H1 (cell line): Measurements from ENCODE around the gene VTN. TPM values are rescaled to one million over a fixed set of nuclear protein-coding genes. Genes with fewer than 3 reads are reported as not detected.

Experiments used
- CTCF ChIA-PET: fragments of 300-600 bp; sonication (Branson Sonifier 250); formaldehyde crosslinking; loops from one replicate; lab custom pipeline; 2021; ENCODE audit not compliant: partially characterized antibody; lab: Charles Lee
- POLR2A ChIA-PET: fragments of 300-600 bp; sonication (Branson Sonifier 250); formaldehyde crosslinking; loops from one replicate; lab custom pipeline; 2021; ENCODE audit warnings: inconsistent platforms; ENCODE audit not compliant: partially characterized antibody; lab: Charles Lee
- DNase-seq, 2 experiments: peaks; one replicate each; pipeline versions ENCODE4 v3.0.0 to v3.0.0-alpha.2; 2010 to 2022; ENCODE audit warnings: low spot score in 2 of 2, low read depth in 1 of 2, mixed read lengths in 1 of 2
- FAIRE-seq: peaks from 2 replicates; lab custom pipeline; 2011; peaks lifted over from hg19 to GRCh38; lab: Jason Lieb, UNC
- H2AFZ ChIP-seq: 2 replicates; pipeline ENCODE4 v1.8.1; 2012; ENCODE audit warnings: low read length, inconsistent platforms
- H2AK5ac ChIP-seq: 2 replicates; pipeline ENCODE4 v1.6.1; 2013; ENCODE audit warnings: low read depth, low read length
- H2BK120ac ChIP-seq: replicated peaks from 2 replicates; pipeline ENCODE3; 2013; ENCODE audit warnings: low read depth, low read length, inconsistent platforms
- H2BK12ac ChIP-seq: 2 replicates; pipeline ENCODE4 v1.6.1; 2013; ENCODE audit warnings: low read depth, low read length
- H2BK15ac ChIP-seq: 2 replicates; pipeline ENCODE4 v1.6.1; 2013; ENCODE audit warnings: low read length
- H2BK20ac ChIP-seq: 2 replicates; pipeline ENCODE4 v1.6.1; 2013; ENCODE audit warnings: low read length
- H2BK5ac ChIP-seq: 2 replicates; pipeline ENCODE4 v1.6.1; 2013; ENCODE audit warnings: low read depth, low read length
- H3K14ac ChIP-seq: 2 replicates; pipeline ENCODE4 v1.6.1; 2013; ENCODE audit warnings: inconsistent platforms; ENCODE audit not compliant: insufficient read length
- H3K18ac ChIP-seq: 2 replicates; pipeline ENCODE4 v1.6.1; 2013; ENCODE audit warnings: low read length; ENCODE audit errors: extremely low read depth
- H3K23ac ChIP-seq: 2 replicates; pipeline ENCODE4 v1.6.1; 2013; ENCODE audit warnings: inconsistent platforms; ENCODE audit not compliant: insufficient read length
- H3K23me2 ChIP-seq: 2 replicates; pipeline ENCODE4 v1.6.1; 2013; ENCODE audit warnings: low read depth, low read length
- H3K27ac ChIP-seq: 2 replicates; pipeline ENCODE4 v1.6.1; 2011; ENCODE audit warnings: low read depth, low read length, inconsistent platforms
- H3K27me3 ChIP-seq, 4 experiments: replicated peaks in 1 of 4; 1 replicate in 1 of 4; 2 replicates in 3 of 4; pipeline versions ENCODE4 v1.6.1 to v1.8.1; 2011 to 2013; ENCODE audit warnings: low read length in 3 of 4, mild to moderate bottlenecking in 3 of 4, inconsistent platforms in 2 of 4, mixed read lengths in 2 of 4, moderate library complexity in 1 of 4; ENCODE audit not compliant: control insufficient read depth in 3 of 4, insufficient read depth in 3 of 4; ENCODE audit errors: extremely low read depth in 1 of 4
- H3K36me3 ChIP-seq, 4 experiments: 2 replicates each; pipeline versions ENCODE4 v1.6.1 to v1.8.1; 2011 to 2013; ENCODE audit warnings: mild to moderate bottlenecking in 4 of 4, low read length in 3 of 4, moderate library complexity in 2 of 4, control low read depth in 1 of 4, inconsistent platforms in 1 of 4; ENCODE audit not compliant: insufficient read depth in 4 of 4, control insufficient read depth in 2 of 4
- H3K4ac ChIP-seq: replicated peaks from 2 replicates; pipeline ENCODE3; 2013; ENCODE audit warnings: low read length, low read depth, mixed read lengths, inconsistent platforms; ENCODE audit not compliant: insufficient read length
- H3K4me1 ChIP-seq, 4 experiments: replicated peaks in 1 of 4; 1 replicate in 1 of 4; 2 replicates in 3 of 4; pipeline versions ENCODE4 v1.6.1 to v1.8.1; 2011 to 2013; ENCODE audit warnings: low read length in 3 of 4, inconsistent platforms in 2 of 4, mixed read lengths in 1 of 4; ENCODE audit not compliant: insufficient read depth in 4 of 4, control insufficient read depth in 3 of 4
- H3K4me2 ChIP-seq, 2 experiments: 2 replicates each; pipeline versions ENCODE4 v1.6.1 to v1.8.1; 2011 to 2013; ENCODE audit warnings: low read depth in 2 of 2, low read length in 2 of 2, control low read depth in 1 of 2, inconsistent platforms in 1 of 2, mild to moderate bottlenecking in 1 of 2; ENCODE audit not compliant: insufficient read depth in 1 of 2
- H3K4me3 ChIP-seq, 4 experiments: fragments of 200-600, 300-600 bp in 1 of 4; sonication (generic), shearing (Covaris generic), sonication (Bioruptor Twin) in 1 of 4; 2 replicates each; pipeline versions ENCODE4 v1.5.1 to v1.8.1; 2011 to 2016; ENCODE audit warnings: low read length in 4 of 4, low read depth in 3 of 4, control low read depth in 2 of 4, inconsistent platforms in 2 of 4, mild to moderate bottlenecking in 2 of 4, mixed read lengths in 1 of 4, moderate library complexity in 1 of 4; ENCODE audit not compliant: insufficient read depth in 2 of 4; ENCODE audit errors: extremely low read depth in 1 of 4
- H3K56ac ChIP-seq: replicated peaks from 2 replicates; pipeline ENCODE3; 2013; ENCODE audit warnings: low read depth, mild to moderate bottlenecking, mixed read lengths, low read length, inconsistent platforms; ENCODE audit not compliant: insufficient read length
- H3K79me1 ChIP-seq: 2 replicates; pipeline ENCODE4 v1.6.1; 2013; ENCODE audit warnings: low read depth, low read length, control low read depth
- H3K79me2 ChIP-seq, 2 experiments: 2 replicates each; pipeline versions ENCODE4 v1.6.1 to v1.8.1; 2012 to 2013; ENCODE audit warnings: low read length in 2 of 2, mild to moderate bottlenecking in 2 of 2, inconsistent platforms in 1 of 2; ENCODE audit not compliant: insufficient read depth in 2 of 2, control insufficient read depth in 1 of 2
- H3K9ac ChIP-seq, 4 experiments: replicated peaks in 1 of 4; 1 replicate in 1 of 4; 2 replicates in 3 of 4; pipeline versions ENCODE4 v1.6.1 to v1.8.1; 2011 to 2013; ENCODE audit warnings: low read depth in 3 of 4, low read length in 3 of 4, control low read depth in 2 of 4, mild to moderate bottlenecking in 2 of 4, moderate library complexity in 2 of 4, inconsistent platforms in 1 of 4; ENCODE audit errors: extremely low read depth in 1 of 4
- H3K9me3 ChIP-seq, 2 experiments: 2 replicates each; pipeline versions ENCODE4 v1.6.1 to v1.8.1; 2012 to 2013; ENCODE audit warnings: mild to moderate bottlenecking in 2 of 2, moderate library complexity in 2 of 2, control low read depth in 1 of 2, inconsistent platforms in 1 of 2, low read depth in 1 of 2, low read length in 1 of 2, mixed read lengths in 1 of 2; ENCODE audit not compliant: insufficient read depth in 2 of 2
- H4K20me1 ChIP-seq, 2 experiments: replicated peaks in 1 of 2; 2 replicates each; pipeline versions ENCODE3 to v1.8.1; 2011 to 2013; ENCODE audit warnings: inconsistent platforms in 2 of 2, low read length in 2 of 2, mild to moderate bottlenecking in 1 of 2; ENCODE audit not compliant: insufficient read depth in 2 of 2, control insufficient read depth in 1 of 2
- H4K5ac ChIP-seq: 2 replicates; pipeline ENCODE4 v1.6.1; 2013; ENCODE audit warnings: low read length, low read depth, mixed read lengths, inconsistent platforms; ENCODE audit not compliant: insufficient read length
- H4K8ac ChIP-seq: 2 replicates; pipeline ENCODE4 v1.8.0; 2013; ENCODE audit warnings: mild to moderate bottlenecking, moderate library complexity, low read length, inconsistent platforms; ENCODE audit not compliant: insufficient read depth; ENCODE audit errors: extremely low read depth
- H4K91ac ChIP-seq: replicated peaks from 2 replicates; pipeline ENCODE3; 2013; ENCODE audit warnings: low read length, mixed read lengths, inconsistent platforms; ENCODE audit not compliant: insufficient read length
- ATF2 ChIP-seq: IDR thresholded peaks from 2 replicates; pipeline ENCODE4 v1.6.1; 2012; ENCODE audit warnings: low read length, inconsistent platforms
- GTF2F1 ChIP-seq: IDR thresholded peaks from 2 replicates; pipeline ENCODE4 v1.6.1; 2012; ENCODE audit warnings: low read depth, low read length, improper control_type of control experiment, borderline replicate concordance
- JUN ChIP-seq: IDR thresholded peaks from 2 replicates; pipeline ENCODE4 v1.6.1; 2011; ENCODE audit warnings: low read depth, mild to moderate bottlenecking, improper control_type of control experiment, low read length
- MAFK ChIP-seq: IDR thresholded peaks from 2 replicates; pipeline ENCODE4 v1.6.1; 2012; ENCODE audit warnings: low read depth, mild to moderate bottlenecking, improper control_type of control experiment, low read length
- MAX ChIP-seq: IDR thresholded peaks from 2 replicates; pipeline ENCODE4 v1.6.1; 2012; ENCODE audit warnings: inconsistent platforms
- PHF8 ChIP-seq: fragments of 200-600 bp; sonication (generic); conservative IDR thresholded peaks from 2 replicates; pipeline ENCODE4 v1.7.1; 2012; ENCODE audit warnings: low read depth, mild to moderate bottlenecking, inconsistent platforms, low read length, moderate library complexity
- POLR2A ChIP-seq, 2 experiments: IDR thresholded peaks; 1 replicate in 1 of 2; 2 replicates in 1 of 2; pipeline ENCODE4 v1.6.1; 2011; ENCODE audit warnings: low read depth in 2 of 2, low read length in 2 of 2, mild to moderate bottlenecking in 2 of 2; ENCODE audit errors: control extremely low read depth in 1 of 2
- POLR2AphosphoS5 ChIP-seq: IDR thresholded peaks from 2 replicates; pipeline ENCODE4 v1.6.1; 2011; ENCODE audit warnings: low read depth, low read length
- POU5F1 ChIP-seq: IDR thresholded peaks from 2 replicates; pipeline ENCODE4 v1.6.1; 2011; ENCODE audit warnings: low read depth, mild to moderate bottlenecking, low read length, moderate library complexity
- SP2 ChIP-seq: IDR thresholded peaks from 2 replicates; pipeline ENCODE4 v1.6.1; 2012; ENCODE audit warnings: mild to moderate bottlenecking, low read length, inconsistent platforms
- SRF ChIP-seq: IDR thresholded peaks from 2 replicates; pipeline ENCODE4 v1.6.1; 2011; ENCODE audit warnings: mild to moderate bottlenecking, low read depth, low read length, moderate library complexity
- SUZ12 ChIP-seq: fragments of 200-600 bp; sonication (generic); IDR thresholded peaks from 2 replicates; pipeline ENCODE4 v1.6.1; 2012; ENCODE audit warnings: mild to moderate bottlenecking, inconsistent platforms, low read length, moderate library complexity, mixed read lengths
- TCF12 ChIP-seq: IDR thresholded peaks from 2 replicates; pipeline ENCODE4 v1.6.1; 2011; ENCODE audit warnings: low read depth, mild to moderate bottlenecking, low read length
- WGBS, 2 experiments: shearing (Covaris generic) in 1 of 2; methylation state at CpG; one replicate each; pipeline versions ENCODE4 v1.1.6 to v1.1.7; 2013 to 2015; ENCODE audit warnings: low lambda C conversion rate in 2 of 2, mixed read lengths in 2 of 2, inconsistent platforms in 1 of 2, low coverage in 1 of 2, missing lambda C conversion rate in 1 of 2; ENCODE audit not compliant: insufficient replicate concordance in 2 of 2, insufficient coverage in 1 of 2, insufficient read length in 1 of 2; ENCODE audit errors: extremely low coverage in 1 of 2, missing lambda C conversion rate in 1 of 2; 5-methylcytosine and 5-hydroxymethylcytosine counted together
- polyA plus RNA-seq, 7 experiments: library from polyadenylated mRNA; depleted of rRNA in 3 of 7; stranded (reverse) in 5 of 7; unstranded in 2 of 7; fragments of >200 nt in 5 of 7; fragments of 200-250 nt in 2 of 7; gene quantifications; 1 replicate in 5 of 7; 2 replicates in 1 of 7; 4 replicates in 1 of 7; pipeline versions ENCODE4 v1.2.1 to v1.2.3, GENCODE V29; 2011 to 2013; ENCODE audit warnings: missing spikeins in 2 of 7, mixed read lengths in 2 of 7
- total RNA-seq: library from RNA; stranded (reverse); fragmentation: NEBNext Ultra II Directional; extraction: Animal tissue kit (Norgen Biotek cat#: 25700); gene quantifications from 2 replicates; pipeline ENCODE4 v1.2.1, GENCODE V29; 2021

Gene VTN
- total and polyA plus RNA-seq, 2 of the 8 experiments (the other 6 are each of a cell fraction or from before 2014, with no cell fraction given), result 0.18 TPM; not detected in 1

GRCh38 chr17:28339431-28339830 lies 30.7 kb downstream of the VTN start:
- no peak overlapping the region for H4K91ac ChIP-seq
- no peaks in the 10 kb centered on the region for H3K9me3 ChIP-seq
- H3K18ac ChIP-seq, result no peak overlapping the region
- no peak overlapping the region for H2BK15ac ChIP-seq
- H2BK12ac ChIP-seq, result no peak overlapping the region
- WGBS, 2 experiments, result 90% methylated on average over 15 of the region's 15 CpGs; no CpG with 5 or more reads in 1 of the 2 experiments
- FAIRE-seq (no peak), DNase-seq (no peak)
- H3K79me2 ChIP-seq, result peaks cover 0 to 9% of the 10 kb centered on the region in 2 experiments; a peak in 2 of 4 replicates
- peaks cover 4 to 20% (median 13%) of the 10 kb centered on the region in 4 experiments; a peak in 7 of 8 replicates for H3K36me3 ChIP-seq
- H2BK5ac ChIP-seq, result no peak overlapping the region
- H3K23me2 ChIP-seq, result peaks cover 10% of the 10 kb centered on the region; the same call in 1 of the 2 replicates
- H3K4me2 ChIP-seq, result no peak overlapping the region
- H2BK120ac ChIP-seq, result no peak overlapping the region
- H2AK5ac ChIP-seq, result no peak overlapping the region
- H3K27ac ChIP-seq, result no peak overlapping the region
- peaks cover 0 to 9% (median 6%) of the 10 kb centered on the region in 4 experiments; a peak in 6 of 7 replicates for H3K4me1 ChIP-seq
- no peak overlapping the region for H2BK20ac ChIP-seq
- H3K9ac ChIP-seq, result no peak overlapping the region
- no peak overlapping the region for H3K4me3 ChIP-seq
- no peak overlapping the region for H4K5ac ChIP-seq
- no peaks in the 10 kb centered on the region for H3K27me3 ChIP-seq
- POLR2A ChIA-PET, result interaction anchor here (0.7 to 1.7 kb wide), 5 partner anchors 9 to 504 kb away, joined by 3 to 5 read pairs (median 4); partner anchors contain the start of gene POLDIP2
- H2AFZ ChIP-seq, result no peak overlapping the region
- CTCF ChIA-PET, result interaction anchor here (0.9 kb wide), 1 partner anchor 446 kb away, joined by 3 read pairs; the partner anchor contains the start of gene LYRM9
- no peak overlapping the region for H3K23ac ChIP-seq
- H3K79me1 ChIP-seq, result peaks cover 12% of the 10 kb centered on the region
- no peak overlapping the region for H3K56ac ChIP-seq
- no peak overlapping the region for H3K4ac ChIP-seq
- H3K14ac ChIP-seq, result no peak overlapping the region
- no peak overlapping the region for H4K8ac ChIP-seq
- H4K20me1 ChIP-seq, result peaks cover 2 to 5% of the 10 kb centered on the region in 2 experiments
- TF ChIP-seq ATF2 (no peak), GTF2F1 (no peak), JUN (no peak), SUZ12 (no peak), POLR2A (IDR thresholded peaks at IDR 0.05; ENCODE audit: control extremely low read depth in 1 of 2, low read depth in 2 of 2, low read length in 2 of 2) (no peak), SRF (no peak), SP2 (no peak), MAX (no peak), POU5F1 (no peak), PHF8 (no peak), POLR2AphosphoS5 (no peak), TCF12 (no peak), MAFK (no peak)
